Measurements from ENCODE around the gene CD2AP. TPM values are rescaled to one million over a fixed set of nuclear protein-coding genes. Genes with fewer than 3 reads are reported as not detected.

Gene CD2AP
- total RNA-seq, 1 experiment from 2014 or later: 43.8 TPM

DNA sequence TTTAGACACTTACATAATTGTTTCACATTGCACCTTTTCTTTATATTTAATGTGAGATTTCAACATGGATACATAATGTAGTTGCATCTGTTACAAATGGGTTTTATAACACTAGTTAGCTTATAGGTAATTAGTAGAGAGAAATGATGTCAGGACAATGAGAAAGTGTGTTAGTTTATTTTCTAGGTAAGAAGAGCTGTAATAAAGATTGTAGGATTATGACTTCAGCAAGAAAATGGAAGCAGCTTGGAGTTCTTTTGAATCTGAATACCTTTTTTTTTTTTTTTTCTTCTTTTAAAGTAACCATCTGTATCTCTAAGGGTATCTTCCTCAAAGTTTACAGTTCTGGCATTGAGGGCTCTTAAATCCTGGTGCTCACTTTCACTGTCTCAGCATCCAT lies 35.3 kb downstream of the CD2AP start:
- ATAC-seq (no peak), DNase-seq (ENCODE audit: low read depth, low spot score) (no peak)
- Histone ChIP-seq H3K4me3 (replicated peaks in 1 of 2; ENCODE audit: low read depth in 1 of 2, low read length in 2 of 2) (no peak overlapping the region), H3K9me2 (ENCODE audit: insufficient read depth) (no peaks in the 10 kb centered on the region), H2AFZ (ENCODE audit: low read depth, low read length, poor library complexity, severe bottlenecking) (no peak overlapping the region), H3K36me3 (ENCODE audit: control insufficient read depth in 1 of 2, insufficient read depth in 2 of 2, low read length in 2 of 2) (peaks cover 0 to 11% of the 10 kb centered on the region in 2 experiments; a peak in 1 of 4 replicates), H3K27ac (ENCODE audit: low read depth, low read length) (no peak overlapping the region), H3K9ac (ENCODE audit: low read length) (no peak overlapping the region), H3K27me3 (ENCODE audit: insufficient read depth, low read length) (no peaks in the 10 kb centered on the region), H4K20me1 (ENCODE audit: insufficient read depth) (no peaks in the 10 kb centered on the region), H3K79me2 (ENCODE audit: insufficient read depth, low read length) (peaks cover 96% of the 10 kb centered on the region), H3K9me3 (ENCODE audit: control insufficient read depth in 1 of 2, insufficient read depth in 1 of 2, low read depth in 1 of 2, low read length in 2 of 2) (peaks cover 0 to 3% of the 10 kb centered on the region in 2 experiments; a peak in 1 of 4 replicates), H3K4me1 (ENCODE audit: control insufficient read depth in 1 of 2, insufficient read depth in 2 of 2, low read length in 2 of 2) (no peaks in the 10 kb centered on the region), H3K4me2 (ENCODE audit: low read length) (no peak overlapping the region)
- no TSS peak for BruUV-seq (replicated peaks)
- CTCF ChIA-PET: no interaction called here
- intact Hi-C loops (cut with micrococcal nuclease): no loop called here
- RAD21 ChIA-PET (ENCODE audit: low non-redundant PET in 1 of 2, low total read pairs in 2 of 2, uncharacterized antibody in 2 of 2, unreplicated experiment in 2 of 2): no interaction called here
- TF ChIP-seq ZFX (IDR thresholded peaks at IDR 0.05): no peak
- TF ChIP-seq RAD21 (IDR thresholded peaks at IDR 0.05; ENCODE audit: low read depth): no peak
- no peak for TF ChIP-seq POLR2AphosphoS5 (IDR thresholded peaks at IDR 0.05; ENCODE audit: low read depth, low read length)
- no peak for TF ChIP-seq TCF7L2 (IDR thresholded peaks at IDR 0.05; ENCODE audit: borderline replicate concordance, extremely low read depth, insufficient read depth, insufficient read length)
- TF ChIP-seq, protein P1, sequence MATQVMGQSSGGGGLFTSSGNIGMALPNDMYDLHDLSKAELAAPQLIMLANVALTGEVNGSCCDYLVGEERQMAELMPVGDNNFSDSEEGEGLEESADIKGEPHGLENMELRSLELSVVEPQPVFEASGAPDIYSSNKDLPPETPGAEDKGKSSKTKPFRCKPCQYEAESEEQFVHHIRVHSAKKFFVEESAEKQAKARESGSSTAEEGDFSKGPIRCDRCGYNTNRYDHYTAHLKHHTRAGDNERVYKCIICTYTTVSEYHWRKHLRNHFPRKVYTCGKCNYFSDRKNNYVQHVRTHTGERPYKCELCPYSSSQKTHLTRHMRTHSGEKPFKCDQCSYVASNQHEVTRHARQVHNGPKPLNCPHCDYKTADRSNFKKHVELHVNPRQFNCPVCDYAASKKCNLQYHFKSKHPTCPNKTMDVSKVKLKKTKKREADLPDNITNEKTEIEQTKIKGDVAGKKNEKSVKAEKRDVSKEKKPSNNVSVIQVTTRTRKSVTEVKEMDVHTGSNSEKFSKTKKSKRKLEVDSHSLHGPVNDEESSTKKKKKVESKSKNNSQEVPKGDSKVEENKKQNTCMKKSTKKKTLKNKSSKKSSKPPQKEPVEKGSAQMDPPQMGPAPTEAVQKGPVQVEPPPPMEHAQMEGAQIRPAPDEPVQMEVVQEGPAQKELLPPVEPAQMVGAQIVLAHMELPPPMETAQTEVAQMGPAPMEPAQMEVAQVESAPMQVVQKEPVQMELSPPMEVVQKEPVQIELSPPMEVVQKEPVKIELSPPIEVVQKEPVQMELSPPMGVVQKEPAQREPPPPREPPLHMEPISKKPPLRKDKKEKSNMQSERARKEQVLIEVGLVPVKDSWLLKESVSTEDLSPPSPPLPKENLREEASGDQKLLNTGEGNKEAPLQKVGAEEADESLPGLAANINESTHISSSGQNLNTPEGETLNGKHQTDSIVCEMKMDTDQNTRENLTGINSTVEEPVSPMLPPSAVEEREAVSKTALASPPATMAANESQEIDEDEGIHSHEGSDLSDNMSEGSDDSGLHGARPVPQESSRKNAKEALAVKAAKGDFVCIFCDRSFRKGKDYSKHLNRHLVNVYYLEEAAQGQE (IDR thresholded peaks at IDR 0.05; ENCODE audit: low read depth): no peak
- TF ChIP-seq EZH2 (IDR thresholded peaks at IDR 0.05): no peak
- TF ChIP-seq FOSL1 (IDR thresholded peaks at IDR 0.05; ENCODE audit: low read depth): no peak
- POLR2A ChIA-PET: interaction anchor here (1.2 kb wide), 1 partner anchor 35 kb away, joined by 4 read pairs; the partner anchor contains the start of gene CD2AP
